GM23338 (cell line): Measurements from ENCODE around the gene SFT2D1. TPM values are rescaled to one million over a fixed set of nuclear protein-coding genes. Genes with fewer than 3 reads are reported as not detected.

Source experiments
- ATAC-seq: fragments of 200-7000 bp; cut with Tn5 transposase; 3 replicates; pipeline ENCODE4 v1.9.1; 2020
- DNase-seq: peaks from one replicate; pipeline ENCODE4 v3.0.0-alpha.2; 2015; ENCODE audit warnings: low spot score
- H2AFZ ChIP-seq: fragments of 200-600 bp; sonication (generic); 2 replicates; pipeline ENCODE4 v1.8.0; 2016; ENCODE audit warnings: antibody characterized with exemption, mild to moderate bottlenecking, moderate library complexity
- H3F3A ChIP-seq: fragments of 200-600 bp; sonication (generic); replicated peaks from 2 replicates; pipeline ENCODE4 v1.8.0; 2017; ENCODE audit warnings: antibody characterized with exemption, mixed run types, low read depth
- H3K27ac ChIP-seq: fragments of 200-600 bp; sonication (generic); 2 replicates; pipeline ENCODE4 v1.6.1; 2016; ENCODE audit warnings: low read depth
- H3K27me3 ChIP-seq: fragments of 200-600 bp; sonication (generic); 2 replicates; pipeline ENCODE4 v1.8.0; 2016; ENCODE audit warnings: mild to moderate bottlenecking, mixed run types, moderate library complexity; ENCODE audit not compliant: insufficient read depth
- H3K36me3 ChIP-seq: fragments of 200-600 bp; sonication (generic); 2 replicates; pipeline ENCODE4 v1.8.0; 2016; ENCODE audit warnings: mild to moderate bottlenecking; ENCODE audit not compliant: insufficient read depth
- H3K4me1 ChIP-seq: fragments of 200-600 bp; sonication (generic); 2 replicates; pipeline ENCODE4 v1.8.0; 2016; ENCODE audit warnings: mild to moderate bottlenecking, moderate library complexity; ENCODE audit not compliant: insufficient read depth
- H3K4me2 ChIP-seq: fragments of 200-600 bp; sonication (generic); 2 replicates; pipeline ENCODE4 v1.7.1; 2017; ENCODE audit warnings: mixed run types
- H3K4me3 ChIP-seq: fragments of 200-600 bp; sonication (generic); 2 replicates; pipeline ENCODE4 v1.6.1; 2016; ENCODE audit warnings: mixed run types
- H3K79me2 ChIP-seq: fragments of 200-600 bp; sonication (generic); replicated peaks from 2 replicates; pipeline ENCODE4 v1.8.0; 2017; ENCODE audit warnings: mild to moderate bottlenecking; ENCODE audit not compliant: insufficient read depth
- H3K9me2 ChIP-seq: fragments of 200-600 bp; sonication (generic); 2 replicates; pipeline ENCODE4 v1.8.0; 2017; ENCODE audit not compliant: insufficient read depth
- H4K20me1 ChIP-seq: fragments of 200-600 bp; sonication (generic); replicated peaks from 2 replicates; pipeline ENCODE4 v1.8.0; 2017; ENCODE audit warnings: mild to moderate bottlenecking; ENCODE audit not compliant: insufficient read depth
- H3K27ac Mint-ChIP-seq: 2 replicates; pipeline ENCODE4 v1.8.0; 2020; ENCODE audit warnings: inconsistent platforms, mild to moderate bottlenecking, moderate library complexity, mixed read lengths
- H3K27me3 Mint-ChIP-seq: 3 replicates; pipeline ENCODE4 v1.8.0; 2022; ENCODE audit warnings: low read depth, mild to moderate bottlenecking, moderate library complexity, mixed read lengths, inconsistent platforms; ENCODE audit not compliant: insufficient read depth, poor library complexity
- H3K36me3 Mint-ChIP-seq: 3 replicates; pipeline ENCODE4 v1.8.0; 2021; ENCODE audit warnings: low read depth, mild to moderate bottlenecking, inconsistent platforms, moderate library complexity, mixed read lengths
- H3K4me1 Mint-ChIP-seq: 3 replicates; pipeline ENCODE4 v1.8.0; 2020; ENCODE audit warnings: mild to moderate bottlenecking, inconsistent platforms, mixed read lengths
- H3K4me3 Mint-ChIP-seq: 3 replicates; pipeline ENCODE4 v1.8.0; 2021; ENCODE audit warnings: moderate library complexity, mild to moderate bottlenecking, inconsistent platforms, mixed read lengths
- H3K9me3 Mint-ChIP-seq: 3 replicates; pipeline ENCODE4 v1.8.0; 2020; ENCODE audit warnings: moderate library complexity, mild to moderate bottlenecking, inconsistent platforms, mixed read lengths
- CREB1 ChIP-seq: fragments of 250-450 bp; sonication (Bioruptor Pico); IDR thresholded peaks from 2 replicates; pipeline ENCODE4 v1.5.0; 2020; ENCODE audit warnings: low read depth, mild to moderate bottlenecking, moderate library complexity
- CTCF ChIP-seq, 2 experiments: fragments of 200-600 bp in 1 of 2; sonication (generic) in 1 of 2; conservative IDR thresholded peaks; 2 replicates each; pipeline versions ENCODE4 v1.5.1 to v1.6.1; 2016 to 2017; ENCODE audit warnings: antibody characterized with exemption in 2 of 2, low read depth in 2 of 2, mild to moderate bottlenecking in 2 of 2, moderate library complexity in 1 of 2
- ETS1 ChIP-seq: IDR thresholded peaks from 2 replicates; pipeline ENCODE4 v1.6.1; 2016; ENCODE audit warnings: antibody characterized with exemption
- EZH2 ChIP-seq: fragments of 200-600 bp; sonication (generic); IDR thresholded peaks from one replicate; pipeline ENCODE4 v1.8.0; 2017; ENCODE audit warnings: antibody characterized with exemption, mild to moderate bottlenecking, low read depth; ENCODE audit not compliant: unreplicated experiment
- EZH2phosphoT487 ChIP-seq: fragments of 200-600 bp; sonication (generic); IDR thresholded peaks from one replicate; pipeline ENCODE4 v1.8.1; 2018; ENCODE audit warnings: antibody characterized with exemption; ENCODE audit not compliant: unreplicated experiment
- JUNB ChIP-seq: IDR thresholded peaks from one replicate; pipeline ENCODE4 v1.6.1; 2016; ENCODE audit warnings: antibody characterized with exemption; ENCODE audit not compliant: unreplicated experiment
- NANOG ChIP-seq: IDR thresholded peaks from 2 replicates; pipeline ENCODE4 v1.6.1; 2016; ENCODE audit warnings: antibody characterized with exemption, borderline replicate concordance
- POLR2AphosphoS5 ChIP-seq: IDR thresholded peaks from 2 replicates; pipeline ENCODE4 v1.6.1; 2016; ENCODE audit warnings: antibody characterized with exemption, low read depth
- REST ChIP-seq: IDR thresholded peaks from one replicate; pipeline ENCODE4 v1.6.1; 2018; ENCODE audit warnings: antibody characterized with exemption; ENCODE audit not compliant: unreplicated experiment
- STAT1 ChIP-seq: IDR thresholded peaks from one replicate; pipeline ENCODE4 v1.6.1; 2016; ENCODE audit warnings: antibody characterized with exemption; ENCODE audit not compliant: unreplicated experiment
- ZNF114 ChIP-seq: fragments of 250-450 bp; sonication (Bioruptor Pico); IDR thresholded peaks from 2 replicates; pipeline ENCODE4 v1.5.0; 2020; ENCODE audit warnings: mild to moderate bottlenecking, moderate library complexity
- ZNF331 ChIP-seq: fragments of 250-450 bp; sonication (Bioruptor Pico); IDR thresholded peaks from 2 replicates; pipeline ENCODE4 v1.5.0; 2020; ENCODE audit warnings: low read depth, mild to moderate bottlenecking, moderate library complexity
- ZNF462 ChIP-seq: fragments of 250-450 bp; sonication (Bioruptor Pico); IDR thresholded peaks from 2 replicates; pipeline ENCODE4 v1.5.0; 2020; ENCODE audit warnings: mild to moderate bottlenecking, moderate library complexity
- polyA plus RNA-seq: library from polyadenylated mRNA; unstranded; fragments of >200 nt; fragmentation: Nextera tagmentation; extraction: Ambion mirVana; gene quantifications from 2 replicates; pipeline ENCODE4 v1.2.1, GENCODE V29; 2016
- total RNA-seq: library from RNA; depleted of rRNA; stranded (reverse); fragments of >200 nt; shearing (Covaris generic); gene quantifications from 2 replicates; pipeline ENCODE4 v1.2.3, GENCODE V29; 2014

SFT2D1 gene
- total and polyA plus RNA-seq, 2 experiments from 2014 or later: 74.7 to 120 TPM

- H3K27me3 ChIP-seq: no peaks in the 10 kb centered on the region
- Mint-ChIP-seq H3K27ac (no peak overlapping the region), H3K9me3 (0 out of 3 replicates have a peak, but pooled peaks cover 3% of the 10 kb centered on the region), H3K4me1 (peaks cover 12% of the 10 kb centered on the region), H3K27me3 (peaks cover 3% of the 10 kb centered on the region), H3K36me3 (no peaks in the 10 kb centered on the region), H3K4me3 (no peak overlapping the region)
- H2AFZ ChIP-seq: peak overlapping the region; percentile 61; the same call in 1 of the 2 replicates
- no peak overlapping the region for H3K27ac ChIP-seq
- H3K79me2 ChIP-seq: no peaks in the 10 kb centered on the region
- no peaks in the 10 kb centered on the region for H4K20me1 ChIP-seq
- no peak overlapping the region for H3K4me2 ChIP-seq
- H3K36me3 ChIP-seq: 0 out of 2 replicates have a peak, but pooled peaks cover 2% of the 10 kb centered on the region
- no peaks in the 10 kb centered on the region for H3F3A ChIP-seq
- no peak for TF ChIP-seq ZNF114 (CRISPR knock-in tag)
- no peak for TF ChIP-seq REST
- no peak for TF ChIP-seq EZH2phosphoT487
- TF ChIP-seq ZNF331 (CRISPR knock-in tag): no peak
- no peak for TF ChIP-seq EZH2
- TF ChIP-seq ETS1: no peak
- no peak for TF ChIP-seq STAT1
- no peak for TF ChIP-seq CREB1
- TF ChIP-seq CTCF (conservative IDR thresholded peaks at IDR 0.05; ENCODE audit: low read depth in 2 of 2): no peak
- no peak for TF ChIP-seq JUNB
- TF ChIP-seq NANOG: no peak
- no peak for TF ChIP-seq POLR2AphosphoS5
- no peak for TF ChIP-seq ZNF462
- no peak for DNase-seq
- no peaks in the 10 kb centered on the region for H3K9me2 ChIP-seq
- H3K4me1 ChIP-seq: peaks cover 14% of the 10 kb centered on the region
- H3K4me3 ChIP-seq: no peak overlapping the region
- ATAC-seq: no peak; the same call in 2 of the 3 replicates
Observed at GRCh38 chr6:166355552-166355951, 13.2 kb upstream of the SFT2D1 start.
